Activated T-cell treated with anti-CD3 and anti-CD28 coated beads for 1 hour (primary cell): Measurements from ENCODE around the gene CNPY3.
A peak's percentile ranks its signal among the peaks of the same experiment; 100 is the strongest.

ENCODE experiments used
- DNase-seq: peaks from one replicate; pipeline ENCODE4 v3.0.0-alpha.2; 2020; ENCODE audit warnings: low read depth

CNPY3 gene

GRCh38 chr6:42981836-42982235, 52.6 kb downstream of the CNPY3 start:
- no peak for DNase-seq

DNA sequence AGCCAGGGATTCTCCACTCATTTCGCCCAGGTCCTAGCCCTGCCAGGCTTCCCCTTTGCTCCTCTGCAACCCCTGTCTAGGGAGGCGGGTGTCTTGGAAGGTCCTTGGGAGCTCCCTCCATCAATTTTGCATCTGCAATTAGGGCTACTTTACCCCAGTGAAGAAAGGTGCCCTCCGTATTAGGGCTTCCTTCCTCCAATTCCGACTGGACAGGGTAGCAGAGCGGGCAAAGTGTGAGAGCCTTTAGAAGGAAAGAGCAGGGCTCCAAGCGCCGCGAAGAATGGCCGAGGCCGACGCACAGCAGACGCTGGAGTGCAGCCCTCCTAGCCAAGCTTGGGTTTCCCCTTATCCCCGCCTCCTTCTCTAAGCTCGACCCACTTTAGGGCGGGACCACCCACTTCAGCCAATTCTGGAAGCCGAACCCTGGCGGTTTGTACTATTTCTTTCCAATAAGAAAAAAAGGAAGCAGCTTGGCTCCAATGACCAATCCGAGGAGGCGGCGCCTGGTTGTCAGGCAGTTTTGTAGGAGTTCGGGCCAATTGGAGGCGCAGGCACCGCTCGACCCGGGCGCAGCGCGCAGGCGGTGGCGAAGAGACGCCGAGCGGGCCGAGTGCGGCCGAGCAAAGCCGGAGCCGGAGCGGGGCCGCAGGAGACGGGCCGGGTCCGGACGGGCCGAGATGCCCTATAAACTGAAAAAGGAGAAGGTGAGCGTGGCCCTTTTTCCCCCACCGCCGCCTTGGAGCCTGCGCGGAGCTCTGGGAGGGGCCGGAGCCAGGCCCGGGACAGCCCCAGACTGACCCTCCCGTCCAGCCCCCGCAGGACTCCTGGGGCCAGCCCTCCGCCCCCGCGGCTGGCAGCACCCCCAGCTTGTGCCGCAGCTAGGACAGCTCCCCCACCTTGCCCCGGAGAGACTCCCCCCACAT, 55.0 kb downstream of the CNPY3 start, which contains the start of gene PPP2R5D:
TSS of gene PPP2R5D (plus strand) at position 570 of the 923 bp plus-strand sequence. CDS start at position 678, 108 bp downstream.
- peak; percentile 93 for DNase-seq

GRCh38 chr6:42984924-42985475, 55.7 kb downstream of the CNPY3 start:
- DNase-seq = no peak

DNA sequence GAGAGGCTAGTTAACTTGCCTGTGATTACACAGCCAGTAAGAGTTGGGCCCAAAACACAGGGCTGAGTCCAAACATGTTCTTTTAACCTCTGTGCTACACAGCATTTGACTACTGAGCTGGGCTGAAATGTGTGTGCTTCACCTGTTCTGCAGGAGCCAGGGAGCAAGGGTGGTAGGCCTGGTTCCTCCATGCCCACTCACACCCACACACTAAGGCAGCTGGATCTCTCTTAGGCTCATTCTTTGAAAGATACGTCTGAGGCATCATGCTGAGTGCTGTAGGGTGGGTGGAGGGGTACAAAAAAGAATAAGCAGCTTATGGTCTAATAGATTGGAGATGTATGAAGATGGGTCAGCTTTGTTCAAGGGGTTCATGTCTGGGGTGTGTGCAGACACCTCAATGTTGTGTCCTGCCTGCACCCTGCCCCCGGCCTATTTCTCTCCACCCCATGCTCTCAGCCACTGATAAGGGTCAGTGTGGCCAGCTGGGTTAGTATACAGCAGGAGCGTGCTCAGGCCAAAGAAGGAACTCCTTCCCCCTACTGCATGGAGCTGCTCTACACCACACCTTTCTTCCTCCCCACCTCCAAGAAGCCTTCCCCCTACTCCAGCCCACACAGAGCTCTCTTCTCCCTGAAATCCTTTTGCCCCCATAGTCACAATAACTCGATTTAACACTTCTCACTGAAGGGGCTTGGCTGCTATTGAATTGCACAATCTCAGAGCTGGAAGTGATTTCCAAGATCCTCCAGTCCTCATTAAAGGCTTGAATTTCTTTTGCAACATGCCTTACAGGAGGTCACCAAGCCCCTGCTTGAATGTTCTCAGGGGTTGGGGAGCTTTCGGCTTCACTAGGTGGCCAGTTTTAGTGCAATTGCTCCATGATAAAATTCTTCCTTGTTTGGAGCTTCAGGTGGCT, 58.5 kb downstream of the CNPY3 start:
- DNase-seq = no peak

DNA sequence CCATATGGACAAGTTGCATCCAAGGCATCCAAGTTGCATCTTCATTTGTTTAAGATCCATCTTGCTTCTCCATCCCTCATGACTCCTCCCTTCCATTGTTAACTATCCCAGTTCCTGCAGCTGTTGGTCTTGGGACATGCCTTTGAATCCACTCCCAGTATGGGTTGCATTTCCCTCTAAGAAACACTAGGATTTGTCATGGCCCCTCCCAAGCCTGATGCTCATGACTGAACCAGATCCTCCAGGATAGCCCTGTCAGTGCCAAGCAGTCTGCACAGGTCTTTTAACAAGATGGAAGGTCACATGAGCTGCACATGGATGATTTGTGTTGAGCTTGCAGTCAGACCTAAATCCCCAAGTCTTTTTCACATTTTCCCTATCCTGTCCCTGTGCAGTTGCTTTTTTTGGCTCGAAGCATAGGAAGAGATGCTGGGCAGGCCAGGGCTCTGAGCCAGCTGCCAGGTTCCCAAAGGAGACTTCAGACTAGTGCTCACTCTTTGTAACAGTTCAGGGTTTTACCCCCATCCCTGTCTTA, 59.3 kb downstream of the CNPY3 start:
- no peak for DNase-seq
